BE2C (cell line): ENCODE measurements around the gene PPP2R2B.

ENCODE experiments used
- DNase-seq: peaks from one replicate; pipeline ENCODE4 v3.0.0-alpha.2; 2020
- H3K27me3 ChIP-seq: fragments of 250-450 bp; sonication (Bioruptor Pico); 2 replicates; pipeline ENCODE4 v1.5.1; 2020; ENCODE audit warnings: mild to moderate bottlenecking
- H3K36me3 ChIP-seq: fragments of 250-450 bp; sonication (Bioruptor Pico); 2 replicates; pipeline ENCODE4 v1.5.1; 2020; ENCODE audit warnings: mild to moderate bottlenecking
- H3K4me1 ChIP-seq: fragments of 250-450 bp; sonication (Bioruptor Pico); 2 replicates; pipeline ENCODE4 v1.5.1; 2020
- H3K4me3 ChIP-seq: 2 replicates; pipeline ENCODE4 v1.5.1; 2011; ENCODE audit warnings: low read depth, low read length
- H3K9me3 ChIP-seq: fragments of 250-450 bp; sonication (Bioruptor Pico); 2 replicates; pipeline ENCODE4 v1.5.1; 2020
- TF ChIP-seq, protein P1 (sequence below): IDR thresholded peaks from 2 replicates; pipeline ENCODE4 v1.5.1; 2012; ENCODE audit warnings: mild to moderate bottlenecking, low read depth, low read length

The PPP2R2B gene

DNA sequence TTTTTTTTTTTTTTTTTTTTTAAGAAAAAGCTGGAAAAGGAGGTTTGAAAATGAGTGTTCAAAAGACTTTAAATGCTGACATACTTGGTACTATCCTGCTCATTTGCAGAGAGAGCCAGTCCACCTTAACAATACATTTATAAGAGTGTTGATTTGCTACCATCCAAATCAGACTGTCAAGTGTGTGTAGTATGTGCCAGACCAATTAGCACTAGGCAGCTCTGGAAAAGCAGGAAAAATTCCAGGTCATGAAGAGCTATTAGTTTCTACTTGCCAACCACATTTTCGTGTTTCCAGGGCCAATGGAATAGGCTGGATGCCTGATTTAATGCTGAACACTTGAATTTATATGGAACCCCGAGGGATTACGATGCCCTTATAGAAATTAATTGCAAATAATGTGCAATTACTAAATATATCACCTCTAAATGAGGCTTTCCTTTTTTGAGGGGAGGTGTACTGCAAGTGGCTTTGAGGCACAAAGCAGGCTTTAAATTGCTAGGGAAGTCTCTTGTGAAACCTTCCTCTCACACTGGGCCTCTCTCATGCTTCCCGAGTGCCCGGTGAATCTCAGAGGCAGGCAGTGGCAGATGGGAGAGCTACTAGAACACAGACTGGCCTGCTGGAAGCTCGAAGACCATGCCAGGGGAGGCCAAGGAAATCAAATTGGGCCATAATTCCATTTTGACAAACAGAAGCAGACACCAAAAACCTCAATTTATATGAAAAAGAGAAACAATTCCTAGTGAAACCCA, 178.7 kb downstream of the PPP2R2B start:
- DNase-seq: no peak
- H3K27me3 ChIP-seq: no peaks in the 10 kb centered on the region
- no peaks in the 10 kb centered on the region for H3K36me3 ChIP-seq
- TF ChIP-seq, protein P1, sequence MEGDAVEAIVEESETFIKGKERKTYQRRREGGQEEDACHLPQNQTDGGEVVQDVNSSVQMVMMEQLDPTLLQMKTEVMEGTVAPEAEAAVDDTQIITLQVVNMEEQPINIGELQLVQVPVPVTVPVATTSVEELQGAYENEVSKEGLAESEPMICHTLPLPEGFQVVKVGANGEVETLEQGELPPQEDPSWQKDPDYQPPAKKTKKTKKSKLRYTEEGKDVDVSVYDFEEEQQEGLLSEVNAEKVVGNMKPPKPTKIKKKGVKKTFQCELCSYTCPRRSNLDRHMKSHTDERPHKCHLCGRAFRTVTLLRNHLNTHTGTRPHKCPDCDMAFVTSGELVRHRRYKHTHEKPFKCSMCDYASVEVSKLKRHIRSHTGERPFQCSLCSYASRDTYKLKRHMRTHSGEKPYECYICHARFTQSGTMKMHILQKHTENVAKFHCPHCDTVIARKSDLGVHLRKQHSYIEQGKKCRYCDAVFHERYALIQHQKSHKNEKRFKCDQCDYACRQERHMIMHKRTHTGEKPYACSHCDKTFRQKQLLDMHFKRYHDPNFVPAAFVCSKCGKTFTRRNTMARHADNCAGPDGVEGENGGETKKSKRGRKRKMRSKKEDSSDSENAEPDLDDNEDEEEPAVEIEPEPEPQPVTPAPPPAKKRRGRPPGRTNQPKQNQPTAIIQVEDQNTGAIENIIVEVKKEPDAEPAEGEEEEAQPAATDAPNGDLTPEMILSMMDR: no peak
- H3K4me3 ChIP-seq: no peak overlapping the region
- H3K9me3 ChIP-seq: no peaks in the 10 kb centered on the region
- H3K4me1 ChIP-seq: no peaks in the 10 kb centered on the region; the same call in 1 of the 2 replicates

DNA sequence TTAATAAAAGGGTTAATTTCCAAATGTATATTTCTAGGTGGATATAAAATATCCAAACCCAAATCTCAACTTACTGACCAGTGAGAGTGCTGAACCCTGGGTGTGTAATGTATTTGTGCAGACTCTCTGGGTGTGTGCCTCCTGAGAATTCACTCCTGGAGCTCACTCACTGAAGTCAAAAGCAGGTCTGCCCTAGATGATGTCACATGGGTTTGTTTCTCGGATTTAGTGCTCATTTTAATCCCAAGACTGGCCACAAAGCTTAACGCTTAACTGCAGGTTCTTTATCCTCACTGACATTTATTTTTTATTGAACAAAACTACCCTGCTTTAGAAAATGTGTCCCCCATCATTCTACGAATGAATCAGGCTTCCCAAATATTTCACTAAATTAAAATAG, 179.4 kb downstream of the PPP2R2B start:
- no peaks in the 10 kb centered on the region; the same call in 1 of the 2 replicates for H3K4me1 ChIP-seq
- H3K27me3 ChIP-seq: no peaks in the 10 kb centered on the region
- H3K9me3 ChIP-seq: no peaks in the 10 kb centered on the region
- TF ChIP-seq, protein P1: no peak
- H3K4me3 ChIP-seq: no peak overlapping the region
- no peaks in the 10 kb centered on the region for H3K36me3 ChIP-seq
- no peak for DNase-seq

DNA sequence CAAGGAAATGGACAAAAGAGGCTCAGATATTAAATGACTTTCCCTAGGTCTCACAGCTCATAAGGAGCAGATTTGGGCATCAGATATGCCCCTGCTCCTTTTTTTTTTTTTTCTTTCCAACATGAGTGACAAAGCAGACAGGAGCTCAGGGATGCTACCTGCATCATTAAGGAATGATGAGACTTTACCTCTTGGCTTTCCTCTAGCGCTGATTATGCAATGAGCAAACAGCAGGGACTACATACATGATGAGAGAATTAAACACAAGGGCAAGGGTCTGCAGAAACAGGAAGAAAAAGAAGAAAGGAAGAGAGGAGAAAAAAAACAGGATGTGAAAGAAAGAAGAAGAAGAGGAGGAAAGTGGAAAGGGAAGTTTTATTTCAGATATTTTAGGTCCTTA, 179.9 kb downstream of the PPP2R2B start:
- DNase-seq: no peak
- no peaks in the 10 kb centered on the region; the same call in 1 of the 2 replicates for H3K4me1 ChIP-seq
- H3K27me3 ChIP-seq: no peaks in the 10 kb centered on the region
- no peaks in the 10 kb centered on the region for H3K9me3 ChIP-seq
- TF ChIP-seq, protein P1: no peak
- H3K36me3 ChIP-seq: no peaks in the 10 kb centered on the region
- no peak overlapping the region for H3K4me3 ChIP-seq

DNA sequence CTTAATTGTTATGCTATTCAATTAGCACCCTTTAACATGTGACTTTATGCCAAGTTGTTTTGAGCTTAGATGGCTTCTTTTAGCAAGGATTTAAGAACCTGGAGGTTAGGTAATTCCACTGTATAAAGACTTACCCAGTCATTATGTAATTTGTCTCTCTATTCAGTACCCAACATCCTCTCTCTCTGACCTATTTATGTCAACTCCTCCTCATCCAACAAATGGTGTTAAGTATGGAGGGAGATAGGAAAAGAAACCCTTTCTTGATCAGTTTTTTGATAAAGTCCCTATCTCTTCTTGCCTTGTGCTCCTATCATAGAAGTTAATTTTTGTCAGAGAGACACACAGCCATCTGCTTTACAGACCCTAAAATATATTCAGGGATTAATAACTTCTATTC, 181.3 kb downstream of the PPP2R2B start:
- DNase-seq: no peak
- TF ChIP-seq, protein P1: no peak
- H3K36me3 ChIP-seq: no peaks in the 10 kb centered on the region
- H3K27me3 ChIP-seq: no peaks in the 10 kb centered on the region
- H3K4me3 ChIP-seq: no peak overlapping the region
- H3K9me3 ChIP-seq: no peaks in the 10 kb centered on the region
- no peaks in the 10 kb centered on the region for H3K4me1 ChIP-seq

DNA sequence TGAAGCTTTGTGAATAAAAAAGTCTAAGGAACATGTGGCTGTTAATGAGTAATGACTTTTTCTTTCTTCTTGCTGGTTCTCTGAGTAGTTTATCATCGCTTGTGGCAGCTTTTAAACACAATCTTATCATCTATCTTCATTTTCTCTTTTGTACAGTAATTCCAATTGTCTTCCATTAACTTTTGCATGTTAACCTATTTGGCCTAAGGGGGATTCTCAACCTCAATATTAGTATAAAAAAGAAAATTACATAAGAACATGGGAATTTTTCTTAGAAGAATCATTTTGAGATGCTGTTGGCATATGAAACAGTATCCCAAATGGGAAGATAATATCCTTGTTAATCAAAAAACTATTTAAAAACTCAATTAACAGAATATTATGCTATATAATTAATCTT, 182.9 kb downstream of the PPP2R2B start:
- Histone ChIP-seq H3K27me3 (no peaks in the 10 kb centered on the region), H3K4me1 (no peaks in the 10 kb centered on the region), H3K9me3 (no peaks in the 10 kb centered on the region; the same call in 1 of the 2 replicates), H3K4me3 (no peak overlapping the region), H3K36me3 (no peaks in the 10 kb centered on the region)
- TF ChIP-seq, protein P1: no peak
- DNase-seq: no peak

DNA sequence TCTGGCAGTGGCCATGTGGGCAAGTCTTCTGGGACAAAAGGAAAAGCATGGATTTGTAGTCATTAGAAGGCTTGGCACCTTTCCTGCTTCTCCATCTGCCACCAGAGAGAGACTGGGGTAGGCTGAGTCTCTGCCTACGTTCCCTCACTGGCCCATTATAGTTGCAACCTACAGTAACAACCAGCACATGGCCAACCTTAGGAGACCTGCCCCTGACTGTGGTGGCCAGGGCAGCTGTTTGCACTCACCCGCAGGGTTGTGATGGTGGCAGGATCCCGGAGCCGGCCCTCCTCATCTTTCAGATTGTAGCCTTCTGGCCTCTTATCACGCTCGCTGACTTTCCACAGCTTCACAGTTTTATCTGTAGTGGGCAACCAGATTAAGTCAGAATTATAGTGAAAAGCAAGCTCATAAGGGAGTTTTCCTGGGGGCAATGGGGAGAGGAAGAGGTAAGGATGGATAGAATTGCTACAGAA, 187.6 kb downstream of the PPP2R2B start:
- TF ChIP-seq, protein P1: no peak
- Histone ChIP-seq H3K4me1 (no peaks in the 10 kb centered on the region), H3K4me3 (no peak overlapping the region), H3K9me3 (no peaks in the 10 kb centered on the region; the same call in 1 of the 2 replicates), H3K36me3 (no peaks in the 10 kb centered on the region), H3K27me3 (no peaks in the 10 kb centered on the region)
- DNase-seq: peak; percentile 64
